Prostate gland (tissue), 2 donors: ENCODE results near the gene FAAP100.

Source experiments
- POLR2A ChIP-seq: fragments of 450-650 bp; IDR thresholded peaks from one replicate; pipeline ENCODE4 v1.6.1; 2016; ENCODE audit warnings: antibody characterized with exemption, mild to moderate bottlenecking
- POLR2AphosphoS5 ChIP-seq: sonication (generic); formaldehyde crosslinking; IDR thresholded peaks from one replicate; pipeline ENCODE4 v1.6.1; 2017; ENCODE audit warnings: antibody characterized with exemption
- TF ChIP-seq, protein P1 (sequence below), 4 experiments: fragments of 200-600 bp in 2 of 4; fragments of 450-650 bp in 2 of 4; sonication (generic) in 2 of 4; IDR thresholded peaks; 1 replicate in 3 of 4; 2 replicates in 1 of 4; pipeline ENCODE4 v1.5.1; 2016 to 2019; ENCODE audit warnings: antibody characterized with exemption in 4 of 4, mild to moderate bottlenecking in 2 of 4, moderate library complexity in 2 of 4

DNA sequence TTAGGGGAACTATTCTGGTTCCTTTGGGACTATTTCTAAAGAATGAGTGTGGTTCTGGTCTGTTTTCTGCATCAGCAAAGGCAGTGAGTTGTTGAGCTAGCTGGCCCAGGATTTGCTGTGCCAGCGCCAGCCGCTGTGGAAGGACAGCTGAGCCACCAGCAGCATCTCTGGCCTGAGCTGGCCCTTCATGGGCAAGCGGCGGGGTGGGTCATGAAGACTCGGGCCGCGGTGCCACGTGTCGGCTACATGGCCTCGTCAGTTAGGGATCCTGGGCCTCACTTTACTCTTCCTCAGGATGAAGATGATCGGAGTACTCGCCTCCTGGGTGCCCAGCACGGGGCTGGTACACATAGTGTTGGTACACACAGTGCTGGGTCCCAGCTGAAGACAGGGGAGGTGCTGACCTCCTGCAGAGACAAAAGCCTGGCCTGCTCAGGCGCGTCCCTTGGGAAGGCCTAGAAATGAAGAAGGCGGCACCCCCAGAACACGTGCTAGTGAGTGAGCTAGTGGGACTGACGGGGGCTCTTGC lies 17.9 kb upstream of the FAAP100 start:
- TF ChIP-seq, protein P1, sequence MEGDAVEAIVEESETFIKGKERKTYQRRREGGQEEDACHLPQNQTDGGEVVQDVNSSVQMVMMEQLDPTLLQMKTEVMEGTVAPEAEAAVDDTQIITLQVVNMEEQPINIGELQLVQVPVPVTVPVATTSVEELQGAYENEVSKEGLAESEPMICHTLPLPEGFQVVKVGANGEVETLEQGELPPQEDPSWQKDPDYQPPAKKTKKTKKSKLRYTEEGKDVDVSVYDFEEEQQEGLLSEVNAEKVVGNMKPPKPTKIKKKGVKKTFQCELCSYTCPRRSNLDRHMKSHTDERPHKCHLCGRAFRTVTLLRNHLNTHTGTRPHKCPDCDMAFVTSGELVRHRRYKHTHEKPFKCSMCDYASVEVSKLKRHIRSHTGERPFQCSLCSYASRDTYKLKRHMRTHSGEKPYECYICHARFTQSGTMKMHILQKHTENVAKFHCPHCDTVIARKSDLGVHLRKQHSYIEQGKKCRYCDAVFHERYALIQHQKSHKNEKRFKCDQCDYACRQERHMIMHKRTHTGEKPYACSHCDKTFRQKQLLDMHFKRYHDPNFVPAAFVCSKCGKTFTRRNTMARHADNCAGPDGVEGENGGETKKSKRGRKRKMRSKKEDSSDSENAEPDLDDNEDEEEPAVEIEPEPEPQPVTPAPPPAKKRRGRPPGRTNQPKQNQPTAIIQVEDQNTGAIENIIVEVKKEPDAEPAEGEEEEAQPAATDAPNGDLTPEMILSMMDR (IDR thresholded peaks at IDR 0.05) = no peak
- TF ChIP-seq POLR2A (no peak), POLR2AphosphoS5 (no peak)
